Neuronal stem cell (in vitro differentiated cells): ENCODE results near the gene DAB2. TPM values are rescaled to one million over a fixed set of nuclear protein-coding genes. Genes with fewer than 3 reads are reported as not detected.

Source experiments
- DNase-seq: peaks from one replicate; pipeline ENCODE4 v3.0.0-alpha.2; 2013; ENCODE audit warnings: low spot score
- H2AFZ ChIP-seq: one replicate; pipeline ENCODE4 v1.6.1; 2013; ENCODE audit warnings: mild to moderate bottlenecking, low read length, inconsistent platforms
- H2AK5ac ChIP-seq: 2 replicates; pipeline ENCODE4 v1.6.1; 2013; ENCODE audit warnings: low read depth, mild to moderate bottlenecking, inconsistent platforms, low read length, moderate library complexity, mixed read lengths
- H2BK120ac ChIP-seq: 2 replicates; pipeline ENCODE4 v1.6.1; 2013; ENCODE audit warnings: low read depth, mild to moderate bottlenecking, inconsistent platforms, low read length, moderate library complexity, mixed read lengths
- H2BK12ac ChIP-seq: one replicate; pipeline ENCODE4 v1.6.1; 2013; ENCODE audit warnings: low read length, inconsistent platforms
- H2BK15ac ChIP-seq: 2 replicates; pipeline ENCODE4 v1.6.1; 2013; ENCODE audit warnings: mild to moderate bottlenecking, low read length, inconsistent platforms, mixed read lengths
- H2BK5ac ChIP-seq: one replicate; pipeline ENCODE4 v1.6.1; 2013; ENCODE audit warnings: inconsistent platforms, mild to moderate bottlenecking, low read length, moderate library complexity
- H3K14ac ChIP-seq: one replicate; pipeline ENCODE4 v1.6.1; 2013; ENCODE audit warnings: low read length, inconsistent platforms
- H3K18ac ChIP-seq: 2 replicates; pipeline ENCODE4 v1.6.1; 2013; ENCODE audit warnings: low read length, inconsistent platforms
- H3K23ac ChIP-seq: 2 replicates; pipeline ENCODE4 v1.6.1; 2013; ENCODE audit warnings: low read depth, mild to moderate bottlenecking, mixed read lengths, low read length, inconsistent platforms; ENCODE audit not compliant: poor library complexity
- H3K27ac ChIP-seq: replicated peaks from 3 replicates; pipeline ENCODE4 v1.5.1; 2013; ENCODE audit warnings: low read length, inconsistent platforms
- H3K27me3 ChIP-seq, 3 experiments: 2 replicates each; pipeline ENCODE4 v1.6.1; 2013; ENCODE audit warnings: low read length in 3 of 3, mild to moderate bottlenecking in 2 of 3, inconsistent platforms in 1 of 3, low read depth in 1 of 3, mixed read lengths in 1 of 3, moderate library complexity in 1 of 3; ENCODE audit not compliant: control insufficient read depth in 3 of 3, insufficient read depth in 3 of 3
- H3K36me3 ChIP-seq, 2 donors: replicated peaks in 1 of 2; 2 replicates each; pipeline ENCODE4 v1.6.1; 2013; ENCODE audit warnings: low read length in 2 of 2; ENCODE audit not compliant: control insufficient read depth in 2 of 2, insufficient read depth in 2 of 2
- H3K4ac ChIP-seq: 2 replicates; pipeline ENCODE4 v1.6.1; 2013; ENCODE audit warnings: inconsistent platforms, mild to moderate bottlenecking, low read length, moderate library complexity
- H3K4me1 ChIP-seq, 2 donors: 1 replicate in 1 of 2; 2 replicates in 1 of 2; pipeline ENCODE4 v1.6.1; 2013; ENCODE audit warnings: low read length in 2 of 2, low read depth in 1 of 2; ENCODE audit not compliant: control insufficient read depth in 2 of 2, insufficient read depth in 1 of 2
- H3K4me2 ChIP-seq: one replicate; pipeline ENCODE4 v1.6.1; 2013; ENCODE audit warnings: mild to moderate bottlenecking, low read length, inconsistent platforms; ENCODE audit not compliant: insufficient read depth, poor library complexity, severe bottlenecking
- H3K4me3 ChIP-seq, 2 donors: 2 replicates each; pipeline ENCODE4 v1.5.1; 2013; ENCODE audit warnings: low read length in 2 of 2, mild to moderate bottlenecking in 2 of 2, inconsistent platforms in 1 of 2, moderate library complexity in 1 of 2
- H3K79me1 ChIP-seq: one replicate; pipeline ENCODE4 v1.6.1; 2013; ENCODE audit warnings: low read depth, mild to moderate bottlenecking, inconsistent platforms, low read length, moderate library complexity
- H3K9ac ChIP-seq: one replicate; pipeline ENCODE4 v1.6.1; 2013; ENCODE audit warnings: mild to moderate bottlenecking, low read depth, low read length, inconsistent platforms; ENCODE audit not compliant: poor library complexity
- H3K9me3 ChIP-seq, 2 donors: replicated peaks in 1 of 2; 2 replicates each; pipeline versions ENCODE3 to v1.6.1; 2013; ENCODE audit warnings: low read length in 2 of 2, mild to moderate bottlenecking in 2 of 2, inconsistent platforms in 1 of 2, low read depth in 1 of 2, mixed read lengths in 1 of 2, moderate library complexity in 1 of 2; ENCODE audit not compliant: control insufficient read depth in 2 of 2, insufficient read depth in 1 of 2
- H4K8ac ChIP-seq: one replicate; pipeline ENCODE4 v1.6.1; 2013; ENCODE audit warnings: low read depth, mild to moderate bottlenecking, inconsistent platforms, low read length, moderate library complexity
- H4K91ac ChIP-seq: one replicate; pipeline ENCODE4 v1.6.1; 2013; ENCODE audit warnings: low read length, low read depth, mild to moderate bottlenecking, inconsistent platforms; ENCODE audit not compliant: poor library complexity
- WGBS, 2 donors: extraction: QIAGEN DNeasy Blood & Tissue Kit; methylation state at CpG; one replicate each; pipeline ENCODE4 v1.1.7; 2013; ENCODE audit warnings: missing lambda C conversion rate in 2 of 2, mixed read lengths in 1 of 2; ENCODE audit not compliant: insufficient read length in 2 of 2, insufficient replicate concordance in 1 of 2; ENCODE audit errors: extremely low coverage in 2 of 2; 5-methylcytosine and 5-hydroxymethylcytosine counted together
- polyA plus RNA-seq, 2 experiments: library from polyadenylated mRNA; stranded (reverse); fragments of 200-250 nt; gene quantifications; one replicate each; pipeline ENCODE4 v1.2.3, GENCODE V29; 2013

Gene DAB2
- 12.9 TPM for polyA plus RNA-seq (2013, experiment 1 of 2)
- 12.2 TPM for polyA plus RNA-seq (2013, experiment 2 of 2)

DNA sequence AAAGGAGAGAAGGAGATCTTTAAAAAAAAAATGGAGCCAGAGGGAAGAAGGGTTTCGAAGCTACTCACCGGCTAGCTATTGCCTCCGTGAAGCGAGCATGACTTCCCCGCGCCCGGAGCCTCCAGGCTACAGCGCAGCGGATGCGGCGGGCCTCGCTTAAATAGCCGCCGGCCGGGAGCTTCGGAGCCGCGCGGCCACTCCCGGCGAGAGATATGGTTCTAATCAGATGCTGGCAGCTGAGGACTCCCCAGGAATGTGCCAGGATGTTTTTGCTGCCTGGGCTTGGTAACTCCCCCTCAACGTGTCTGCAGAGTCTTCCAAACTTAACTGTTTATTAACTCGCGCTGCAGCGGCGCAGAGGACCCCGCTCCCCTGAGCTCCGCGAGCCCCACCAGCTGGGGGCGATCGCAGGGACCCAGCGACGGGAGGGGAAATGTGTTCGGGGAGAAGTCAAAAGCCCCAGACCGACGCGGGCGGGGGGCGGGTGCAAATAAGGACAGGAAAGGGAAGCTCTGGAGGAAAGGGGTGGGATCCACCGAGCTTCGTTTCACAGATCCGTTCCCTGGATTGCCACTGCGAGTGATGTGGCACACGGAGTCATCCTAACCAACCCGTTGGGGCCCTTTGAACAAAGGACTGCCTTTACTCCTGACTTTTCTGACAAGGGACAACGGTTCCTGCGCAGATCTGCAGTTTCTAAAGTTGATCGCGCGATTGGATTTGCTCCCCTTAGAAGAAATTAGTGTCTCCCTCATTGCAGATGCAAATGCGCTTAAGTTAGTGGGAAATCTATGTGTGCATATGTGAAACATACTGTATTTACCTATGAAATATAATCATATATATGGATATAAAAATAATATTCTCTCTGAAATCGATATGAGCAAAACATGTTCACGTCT lies at the start of gene DAB2:
TSS of gene DAB2 (minus strand) at position 245 of the 902 bp plus-strand sequence. CDS start 30,660 bp downstream, outside the sequence.
- no CpG with 5 or more reads among the region's 53 CpGs for WGBS, 2 donors
- Histone ChIP-seq H3K9ac (peak within 1 kb of the TSS; percentile 32), H2BK120ac (peak within 1 kb of the TSS; percentile 75), H3K9me3 (no peaks in the 10 kb centered on the region), H4K8ac (no peak within 1 kb of the TSS), H3K4me3 (peak within 1 kb of the TSS; percentile 53 to 83), H3K27ac (peak within 1 kb of the TSS; percentile 93), H2AK5ac (no peak within 1 kb of the TSS), H2BK12ac (no peak within 1 kb of the TSS), H3K36me3 (no peaks in the 10 kb centered on the region), H3K4ac (no peak within 1 kb of the TSS), H2BK15ac (no peak within 1 kb of the TSS), H4K91ac (no peak within 1 kb of the TSS), H2BK5ac (no peak within 1 kb of the TSS), H3K18ac (peak within 1 kb of the TSS; percentile 67), H3K23ac (no peak within 1 kb of the TSS), H3K4me2 (peak within 1 kb of the TSS; percentile 77), H3K27me3 (no peaks in the 10 kb centered on the region), H2AFZ (peak within 1 kb of the TSS; percentile 92), H3K4me1 (peaks cover 8 to 28% of the 10 kb centered on the region in 2 donors), H3K14ac (no peak within 1 kb of the TSS), H3K79me1 (no peaks in the 10 kb centered on the region)
- DNase-seq = peak; percentile 82

DNA sequence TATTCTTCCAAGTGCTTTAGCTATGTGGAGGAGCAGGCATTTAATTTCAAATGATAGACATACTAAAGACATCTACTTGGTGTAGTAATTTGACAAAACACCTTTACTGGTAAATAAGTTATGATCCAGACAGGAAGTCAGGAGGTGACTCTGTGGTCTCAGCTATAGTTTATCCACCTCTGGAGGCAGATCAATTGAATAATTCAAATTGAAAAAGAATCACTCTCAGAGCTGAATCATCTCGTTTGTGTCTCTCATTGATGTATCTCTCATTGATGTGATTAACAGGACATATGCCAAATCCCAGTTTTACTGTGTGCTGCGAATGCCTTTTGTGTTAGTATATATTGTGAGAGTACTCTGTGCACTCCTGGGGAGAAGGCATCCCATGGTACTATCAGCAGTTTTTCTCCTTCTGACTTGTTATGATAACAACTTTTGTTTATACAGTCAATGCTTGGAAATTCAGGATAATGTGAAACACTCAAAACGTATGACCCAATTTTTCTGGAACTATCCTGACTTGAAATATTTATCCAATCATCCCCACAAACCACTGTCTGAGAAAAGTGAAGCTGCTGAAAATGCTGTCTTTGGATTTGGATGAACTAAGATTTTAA lies 48.5 kb upstream of the DAB2 start:
- Histone ChIP-seq H3K27ac (no peak overlapping the region), H3K4me3 (no peak overlapping the region), H4K8ac (no peak overlapping the region), H3K79me1 (no peaks in the 10 kb centered on the region), H3K27me3 (no peaks in the 10 kb centered on the region), H3K14ac (no peak overlapping the region), H3K36me3 (no peaks in the 10 kb centered on the region), H3K4me1 (peaks cover 0 to 7% of the 10 kb centered on the region in 2 donors), H3K4ac (no peak overlapping the region), H3K18ac (no peak overlapping the region), H2AK5ac (no peak overlapping the region), H4K91ac (no peak overlapping the region), H2AFZ (no peak overlapping the region), H2BK15ac (no peak overlapping the region), H3K9ac (no peak overlapping the region), H3K9me3 (no peaks in the 10 kb centered on the region), H3K4me2 (no peak overlapping the region), H2BK120ac (no peak overlapping the region), H3K23ac (no peak overlapping the region), H2BK5ac (no peak overlapping the region), H2BK12ac (no peak overlapping the region)
- no peak for DNase-seq
- WGBS, 2 donors = no CpG with 5 or more reads among the region's 3 CpGs

DNA sequence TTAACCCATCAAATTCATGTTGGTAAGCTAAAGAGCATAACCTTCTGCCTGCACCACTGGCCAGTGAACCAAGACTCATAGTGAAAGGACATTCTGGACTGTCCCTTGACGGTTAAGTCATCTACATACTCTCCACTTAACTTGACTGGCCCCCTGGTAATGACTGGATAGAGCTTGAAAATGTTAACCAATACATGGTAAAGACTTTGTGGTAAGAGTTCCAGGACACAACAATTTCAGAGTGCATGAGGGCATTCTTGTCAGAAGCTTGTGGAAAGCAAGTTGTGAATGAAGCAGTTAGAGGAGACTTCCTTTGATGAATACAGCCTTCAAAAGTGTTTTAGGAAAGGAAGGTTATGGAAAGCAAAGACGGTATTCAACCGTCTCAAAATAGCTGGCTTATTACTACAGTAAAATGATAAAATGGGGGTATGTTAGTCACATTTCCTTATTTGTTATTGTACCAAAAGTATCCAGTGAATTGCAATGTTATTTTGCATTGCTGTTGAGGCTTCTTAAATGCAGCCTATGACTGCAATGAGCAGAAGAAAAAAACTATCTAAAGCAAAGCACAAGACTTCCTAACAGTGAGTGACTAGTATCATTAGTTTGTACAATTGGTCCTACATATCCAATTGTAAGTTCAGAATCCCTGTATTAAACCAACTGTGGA lies 47.2 kb upstream of the DAB2 start:
- no peak for DNase-seq
- H3K4me1 ChIP-seq = peaks cover 0 to 7% of the 10 kb centered on the region in 2 donors
- no peak overlapping the region for H2BK12ac ChIP-seq
- WGBS, 2 donors = no CpG with 5 or more reads among the region's 3 CpGs
- H3K4me2 ChIP-seq = no peak overlapping the region
- H3K79me1 ChIP-seq = no peaks in the 10 kb centered on the region
- H3K4me3 ChIP-seq = no peak overlapping the region
- no peak overlapping the region for H3K27ac ChIP-seq
- no peaks in the 10 kb centered on the region for H3K36me3 ChIP-seq
- no peak overlapping the region for H3K18ac ChIP-seq
- H2BK15ac ChIP-seq = no peak overlapping the region
- H2BK120ac ChIP-seq = no peak overlapping the region
- H3K9ac ChIP-seq = no peak overlapping the region
- H3K4ac ChIP-seq = no peak overlapping the region
- H4K91ac ChIP-seq = no peak overlapping the region
- H2AFZ ChIP-seq = no peak overlapping the region
- no peak overlapping the region for H2BK5ac ChIP-seq
- no peaks in the 10 kb centered on the region for H3K27me3 ChIP-seq
- no peak overlapping the region for H4K8ac ChIP-seq
- no peak overlapping the region for H3K14ac ChIP-seq
- H3K9me3 ChIP-seq = no peaks in the 10 kb centered on the region
- no peak overlapping the region for H3K23ac ChIP-seq
- no peak overlapping the region for H2AK5ac ChIP-seq

DNA sequence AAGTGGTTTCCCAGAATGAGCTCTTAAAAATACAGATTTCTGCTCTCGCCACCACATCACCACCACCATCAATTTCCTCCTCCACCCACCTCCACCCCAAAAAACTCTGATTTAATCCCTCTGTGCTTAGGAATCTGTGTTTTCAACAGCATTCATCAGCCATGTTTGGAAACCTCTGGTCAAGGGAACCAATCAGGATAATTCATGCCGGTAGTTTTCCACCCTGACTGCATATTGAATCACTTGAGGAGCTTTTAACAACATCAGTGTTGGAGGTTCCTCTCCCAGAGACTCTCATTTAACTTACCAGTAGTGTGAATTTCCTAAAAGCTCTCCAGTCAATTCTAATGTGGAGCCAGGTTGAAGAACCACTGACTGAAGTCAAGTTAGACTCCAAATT lies 46.0 kb upstream of the DAB2 start:
- no peaks in the 10 kb centered on the region for H3K4me1 ChIP-seq
- H3K4me2 ChIP-seq = no peak overlapping the region
- no peaks in the 10 kb centered on the region for H3K79me1 ChIP-seq
- H3K18ac ChIP-seq = no peak overlapping the region
- H3K36me3 ChIP-seq = no peaks in the 10 kb centered on the region
- no peak overlapping the region for H3K4ac ChIP-seq
- H3K9me3 ChIP-seq = no peaks in the 10 kb centered on the region
- H2BK5ac ChIP-seq = no peak overlapping the region
- no peak overlapping the region for H4K91ac ChIP-seq
- no peak overlapping the region for H2BK120ac ChIP-seq
- no CpG with 5 or more reads among the region's 2 CpGs for WGBS, 2 donors
- H2BK15ac ChIP-seq = no peak overlapping the region
- no peak overlapping the region for H3K4me3 ChIP-seq
- no peak overlapping the region for H2AK5ac ChIP-seq
- H2BK12ac ChIP-seq = no peak overlapping the region
- H3K23ac ChIP-seq = no peak overlapping the region
- no peak overlapping the region for H3K14ac ChIP-seq
- H3K27ac ChIP-seq = no peak overlapping the region
- no peak for DNase-seq
- H4K8ac ChIP-seq = no peak overlapping the region
- H3K9ac ChIP-seq = no peak overlapping the region
- no peaks in the 10 kb centered on the region for H3K27me3 ChIP-seq
- H2AFZ ChIP-seq = no peak overlapping the region
